H9 (cell line): Measurements from ENCODE around the gene ERC1. TPM values are rescaled to one million over a fixed set of nuclear protein-coding genes. Genes with fewer than 3 reads are reported as not detected.

Source experiments
- DNase-seq: peaks from one replicate; pipeline ENCODE4 v3.0.0-alpha.2; 2017
- H2AFZ ChIP-seq: one replicate; pipeline ENCODE4 v1.6.1; 2013; ENCODE audit warnings: mild to moderate bottlenecking, low read length, control low read depth, moderate library complexity
- H2AK5ac ChIP-seq: 2 replicates; pipeline ENCODE4 v1.6.1; 2013; ENCODE audit warnings: low read length, control low read depth, mixed read lengths; ENCODE audit not compliant: insufficient read length
- H2BK120ac ChIP-seq: one replicate; pipeline ENCODE4 v1.6.1; 2013; ENCODE audit warnings: low read depth, mild to moderate bottlenecking, low read length, control low read depth, inconsistent platforms; ENCODE audit not compliant: poor library complexity, severe bottlenecking
- H2BK12ac ChIP-seq: 2 replicates; pipeline ENCODE4 v1.6.1; 2013; ENCODE audit warnings: low read length, control low read depth, mixed read lengths, low read depth; ENCODE audit not compliant: insufficient read length
- H2BK15ac ChIP-seq: 2 replicates; pipeline ENCODE4 v1.6.1; 2013; ENCODE audit warnings: low read depth, low read length, control low read depth
- H2BK20ac ChIP-seq: one replicate; pipeline ENCODE4 v1.6.1; 2013; ENCODE audit warnings: low read depth, mild to moderate bottlenecking, low read length, control low read depth, inconsistent platforms; ENCODE audit not compliant: poor library complexity, severe bottlenecking
- H2BK5ac ChIP-seq: 2 replicates; pipeline ENCODE4 v1.6.1; 2013; ENCODE audit warnings: low read length, control low read depth, mixed read lengths; ENCODE audit not compliant: insufficient read length
- H3K14ac ChIP-seq: 2 replicates; pipeline ENCODE4 v1.6.1; 2013; ENCODE audit warnings: low read length, control low read depth; ENCODE audit not compliant: insufficient read depth
- H3K18ac ChIP-seq: 2 replicates; pipeline ENCODE4 v1.6.1; 2013; ENCODE audit warnings: low read depth, mild to moderate bottlenecking, mixed read lengths, low read length, control low read depth; ENCODE audit not compliant: insufficient read length
- H3K23ac ChIP-seq: 2 replicates; pipeline ENCODE4 v1.6.1; 2013; ENCODE audit warnings: low read length, control low read depth, mixed read lengths, low read depth; ENCODE audit not compliant: insufficient read length
- H3K23me2 ChIP-seq: 2 replicates; pipeline ENCODE4 v1.6.1; 2013; ENCODE audit warnings: low read depth, mild to moderate bottlenecking, mixed read lengths, low read length, control low read depth; ENCODE audit not compliant: insufficient read length, poor library complexity, severe bottlenecking
- H3K27ac ChIP-seq: 2 replicates; pipeline ENCODE4 v1.5.1; 2013; ENCODE audit warnings: low read length, control low read depth, mixed read lengths, low read depth; ENCODE audit not compliant: insufficient read length
- H3K27me3 ChIP-seq: 2 replicates; pipeline ENCODE4 v1.6.1; 2013; ENCODE audit warnings: low read length, control low read depth, inconsistent platforms; ENCODE audit not compliant: insufficient read depth
- H3K4ac ChIP-seq: 2 replicates; pipeline ENCODE4 v1.6.1; 2013; ENCODE audit warnings: low read depth, mild to moderate bottlenecking, control low read depth, inconsistent platforms, low read length, moderate library complexity
- H3K4me1 ChIP-seq: 2 replicates; pipeline ENCODE4 v1.6.1; 2013; ENCODE audit warnings: low read length, control low read depth, inconsistent platforms; ENCODE audit not compliant: insufficient read depth
- H3K4me2 ChIP-seq: 2 replicates; pipeline ENCODE4 v1.6.1; 2013; ENCODE audit warnings: low read length, control low read depth, mixed read lengths; ENCODE audit not compliant: insufficient read length, insufficient read depth
- H3K56ac ChIP-seq: 2 replicates; pipeline ENCODE4 v1.6.1; 2013; ENCODE audit warnings: low read depth, mild to moderate bottlenecking, mixed read lengths, low read length, control low read depth; ENCODE audit not compliant: insufficient read length
- H3K79me1 ChIP-seq: 2 replicates; pipeline ENCODE4 v1.6.1; 2013; ENCODE audit warnings: low read depth, mild to moderate bottlenecking, moderate library complexity, low read length, control low read depth, inconsistent platforms; ENCODE audit not compliant: insufficient read depth, poor library complexity, severe bottlenecking
- H3K79me2 ChIP-seq: 2 replicates; pipeline ENCODE4 v1.6.1; 2013; ENCODE audit warnings: low read length, control low read depth, inconsistent platforms; ENCODE audit not compliant: insufficient read depth
- H3K9ac ChIP-seq: 2 replicates; pipeline ENCODE4 v1.6.1; 2013; ENCODE audit warnings: low read length, control low read depth, mixed read lengths; ENCODE audit not compliant: insufficient read length; ENCODE audit errors: extremely low read depth
- H3K9me3 ChIP-seq: one replicate; pipeline ENCODE4 v1.6.1; 2013; ENCODE audit warnings: low read depth, low read length, inconsistent platforms; ENCODE audit not compliant: control insufficient read depth
- H3T11ph ChIP-seq: one replicate; pipeline ENCODE4 v1.6.1; 2013; ENCODE audit warnings: mild to moderate bottlenecking, low read length, control low read depth, inconsistent platforms
- H4K20me1 ChIP-seq: one replicate; pipeline ENCODE4 v1.6.1; 2013; ENCODE audit not compliant: control insufficient read depth, insufficient read length, insufficient read depth
- H4K5ac ChIP-seq: 2 replicates; pipeline ENCODE4 v1.6.1; 2013; ENCODE audit warnings: low read depth, mild to moderate bottlenecking, mixed read lengths, low read length, control low read depth; ENCODE audit not compliant: insufficient read length
- H4K8ac ChIP-seq: replicated peaks from 2 replicates; pipeline ENCODE4 v1.6.1; 2013; ENCODE audit warnings: low read length, control low read depth, mixed read lengths, low read depth; ENCODE audit not compliant: insufficient read length
- H4K91ac ChIP-seq: 2 replicates; pipeline ENCODE4 v1.6.1; 2013; ENCODE audit warnings: low read depth, mild to moderate bottlenecking, moderate library complexity, mixed read lengths, low read length, control low read depth; ENCODE audit not compliant: insufficient read length
- H3K27ac Mint-ChIP-seq, 3 experiments: 2 replicates in 2 of 3; 3 replicates in 1 of 3; pipeline ENCODE4 v1.8.0; 2020 to 2021; ENCODE audit warnings: mixed read lengths in 3 of 3, mild to moderate bottlenecking in 1 of 3, moderate library complexity in 1 of 3
- H3K27me3 Mint-ChIP-seq: 2 replicates; pipeline ENCODE4 v1.8.0; 2021; ENCODE audit warnings: low read depth, mild to moderate bottlenecking, moderate library complexity, mixed read lengths
- H3K36me3 Mint-ChIP-seq, 3 experiments: 2 replicates in 2 of 3; 3 replicates in 1 of 3; pipeline ENCODE4 v1.8.0; 2020 to 2021; ENCODE audit warnings: low read depth in 3 of 3, mixed read lengths in 3 of 3; ENCODE audit not compliant: insufficient read depth in 1 of 3
- H3K4me1 Mint-ChIP-seq, 2 experiments: 2 replicates each; pipeline ENCODE4 v1.8.0; 2020; ENCODE audit warnings: mixed read lengths in 2 of 2
- H3K4me3 Mint-ChIP-seq, 2 experiments: 2 replicates in 1 of 2; 3 replicates in 1 of 2; pipeline ENCODE4 v1.8.0; 2020 to 2021; ENCODE audit warnings: mild to moderate bottlenecking in 2 of 2, mixed read lengths in 2 of 2, moderate library complexity in 1 of 2
- H3K9me3 Mint-ChIP-seq, 2 experiments: 2 replicates in 1 of 2; 3 replicates in 1 of 2; pipeline ENCODE4 v1.8.0; 2020; ENCODE audit warnings: mild to moderate bottlenecking in 2 of 2, mixed read lengths in 2 of 2, moderate library complexity in 1 of 2
- WGBS: extraction: QIAGEN DNeasy Blood & Tissue Kit; methylation state at CpG from one replicate; pipeline ENCODE4 v1.1.7; 2013; ENCODE audit warnings: missing lambda C conversion rate, low lambda C conversion rate, mixed read lengths; ENCODE audit not compliant: insufficient read length; ENCODE audit errors: extremely low coverage; 5-methylcytosine and 5-hydroxymethylcytosine counted together
- total RNA-seq: library from RNA; stranded (reverse); gene quantifications from 2 replicates; pipeline ENCODE4 v1.2.1, GENCODE V29; 2021
- TF ChIP-seq, protein P1 (sequence below): fragments of 200-600 bp; sonication (generic); conservative IDR thresholded peaks from 3 replicates; pipeline ENCODE4 v1.8.0; 2021; ENCODE audit warnings: antibody characterized with exemption, mild to moderate bottlenecking

ERC1 gene
- total RNA-seq, 1 experiment from 2014 or later, result 51.2 TPM

GRCh38 chr12:1505576-1505975 lies 514.6 kb downstream of the ERC1 start:
- no peak overlapping the region for H2BK5ac ChIP-seq
- Mint-ChIP-seq H3K27ac (no peak overlapping the region), H3K9me3 (no peaks in the 10 kb centered on the region), H3K36me3 (no peaks in the 10 kb centered on the region; a peak in 1 of 7 replicates), H3K27me3 (no peaks in the 10 kb centered on the region; the same call in none of the 2 replicates), H3K4me3 (no peak overlapping the region), H3K4me1 (peaks cover 0 to 4% of the 10 kb centered on the region in 2 experiments; a peak in 1 of 4 replicates)
- H2BK12ac ChIP-seq, result no peak overlapping the region
- peak; percentile 36 for DNase-seq
- no peak overlapping the region for H3K56ac ChIP-seq
- H3K27ac ChIP-seq, result no peak overlapping the region
- H2BK15ac ChIP-seq, result no peak overlapping the region
- no peak overlapping the region for H3T11ph ChIP-seq
- no peak overlapping the region for H4K8ac ChIP-seq
- H4K91ac ChIP-seq, result no peak overlapping the region
- H3K9me3 ChIP-seq, result no peaks in the 10 kb centered on the region
- H3K4ac ChIP-seq, result no peak overlapping the region
- no peaks in the 10 kb centered on the region for H3K79me1 ChIP-seq
- H2BK20ac ChIP-seq, result no peak overlapping the region
- no peaks in the 10 kb centered on the region for H4K20me1 ChIP-seq
- H3K9ac ChIP-seq, result no peak overlapping the region
- no peaks in the 10 kb centered on the region for H3K79me2 ChIP-seq
- H3K27me3 ChIP-seq, result no peaks in the 10 kb centered on the region
- H2AFZ ChIP-seq, result no peak overlapping the region
- no peaks in the 10 kb centered on the region for H3K23me2 ChIP-seq
- no peak overlapping the region for H3K14ac ChIP-seq
- TF ChIP-seq, protein P1, sequence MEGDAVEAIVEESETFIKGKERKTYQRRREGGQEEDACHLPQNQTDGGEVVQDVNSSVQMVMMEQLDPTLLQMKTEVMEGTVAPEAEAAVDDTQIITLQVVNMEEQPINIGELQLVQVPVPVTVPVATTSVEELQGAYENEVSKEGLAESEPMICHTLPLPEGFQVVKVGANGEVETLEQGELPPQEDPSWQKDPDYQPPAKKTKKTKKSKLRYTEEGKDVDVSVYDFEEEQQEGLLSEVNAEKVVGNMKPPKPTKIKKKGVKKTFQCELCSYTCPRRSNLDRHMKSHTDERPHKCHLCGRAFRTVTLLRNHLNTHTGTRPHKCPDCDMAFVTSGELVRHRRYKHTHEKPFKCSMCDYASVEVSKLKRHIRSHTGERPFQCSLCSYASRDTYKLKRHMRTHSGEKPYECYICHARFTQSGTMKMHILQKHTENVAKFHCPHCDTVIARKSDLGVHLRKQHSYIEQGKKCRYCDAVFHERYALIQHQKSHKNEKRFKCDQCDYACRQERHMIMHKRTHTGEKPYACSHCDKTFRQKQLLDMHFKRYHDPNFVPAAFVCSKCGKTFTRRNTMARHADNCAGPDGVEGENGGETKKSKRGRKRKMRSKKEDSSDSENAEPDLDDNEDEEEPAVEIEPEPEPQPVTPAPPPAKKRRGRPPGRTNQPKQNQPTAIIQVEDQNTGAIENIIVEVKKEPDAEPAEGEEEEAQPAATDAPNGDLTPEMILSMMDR, result peak; percentile 25; the same call in 2 of the 3 replicates
- H3K4me1 ChIP-seq, result no peaks in the 10 kb centered on the region
- H2AK5ac ChIP-seq, result no peak overlapping the region
- H4K5ac ChIP-seq, result no peak overlapping the region
- H3K18ac ChIP-seq, result no peak overlapping the region
- no peak overlapping the region for H3K23ac ChIP-seq
- WGBS, result no CpG with 5 or more reads among the region's 10 CpGs
- no peak overlapping the region for H3K4me2 ChIP-seq
- no peak overlapping the region for H2BK120ac ChIP-seq
